Muscle of leg (tissue), 11 donors: ENCODE data around the gene TRAPPC10. TPM values are rescaled to one million over a fixed set of nuclear protein-coding genes. Genes with fewer than 3 reads are reported as not detected.

ENCODE experiments used
- DNase-seq: peaks from one replicate; pipeline ENCODE4 v3.0.0; 2013
- H3K27ac ChIP-seq: one replicate; pipeline ENCODE4 v1.5.1; 2013; ENCODE audit warnings: mild to moderate bottlenecking, low read length, control low read depth
- H3K27me3 ChIP-seq: one replicate; pipeline ENCODE4 v1.6.1; 2013; ENCODE audit warnings: low read length; ENCODE audit not compliant: control insufficient read depth, insufficient read depth
- H3K36me3 ChIP-seq: one replicate; pipeline ENCODE4 v1.6.1; 2013; ENCODE audit warnings: low read length; ENCODE audit not compliant: control insufficient read depth, insufficient read depth
- H3K4me1 ChIP-seq: one replicate; pipeline ENCODE4 v1.6.1; 2013; ENCODE audit warnings: low read length; ENCODE audit not compliant: control insufficient read depth, insufficient read depth
- H3K4me3 ChIP-seq: one replicate; pipeline ENCODE4 v1.5.1; 2013; ENCODE audit warnings: low read length, control low read depth
- H3K9me3 ChIP-seq: replicated peaks from 2 replicates; pipeline ENCODE4 v1.6.1; 2013; ENCODE audit warnings: low read depth, low read length; ENCODE audit not compliant: control insufficient read depth
- WGBS: methylation state at CpG from one replicate; pipeline ENCODE4 v1.1.5; 2013; ENCODE audit warnings: missing lambda C conversion rate; ENCODE audit not compliant: insufficient coverage; 5-methylcytosine and 5-hydroxymethylcytosine counted together
- polyA plus RNA-seq, 8 donors: library from polyadenylated mRNA; unstranded; fragments of 120-200 nt; gene quantifications; one replicate each; pipeline versions ENCODE4 v1.2.1 to v1.2.3, GENCODE V29; 2013; ENCODE audit warnings: inconsistent platforms in 1 of 8, low replicate concordance in 1 of 8; ENCODE audit not compliant: insufficient read length in 8 of 8, insufficient read depth in 1 of 8
- total RNA-seq: library from RNA; stranded (reverse); fragments of 120-200 nt; gene quantifications from one replicate; pipeline ENCODE4 v1.2.4, GENCODE V29; 2013

Gene TRAPPC10
- total and polyA plus RNA-seq, 9 donors = 9.9 to 16.7 (median 12.0) TPM

GRCh38 chr21:44058652-44058964 is 46.5 kb downstream of the TRAPPC10 start:
- WGBS = 77% methylated on average over 9 of the region's 12 CpGs
- peaks cover 34% of the 10 kb centered on the region for H3K36me3 ChIP-seq
- H3K27ac ChIP-seq = no peak overlapping the region
- no peak overlapping the region for H3K4me3 ChIP-seq
- DNase-seq = no peak
- H3K4me1 ChIP-seq = no peaks in the 10 kb centered on the region
- H3K9me3 ChIP-seq = no peaks in the 10 kb centered on the region
- H3K27me3 ChIP-seq = no peaks in the 10 kb centered on the region

GRCh38 chr21:44058981-44059380 is 46.9 kb downstream of the TRAPPC10 start:
- no peak for DNase-seq
- no peak overlapping the region for H3K4me3 ChIP-seq
- no peaks in the 10 kb centered on the region for H3K4me1 ChIP-seq
- H3K9me3 ChIP-seq = no peaks in the 10 kb centered on the region
- WGBS = 81% methylated on average over 7 of the region's 17 CpGs
- no peaks in the 10 kb centered on the region for H3K27me3 ChIP-seq
- peaks cover 34% of the 10 kb centered on the region for H3K36me3 ChIP-seq
- H3K27ac ChIP-seq = no peak overlapping the region

GRCh38 chr21:44059710-44060109 is 47.6 kb downstream of the TRAPPC10 start:
- Histone ChIP-seq H3K4me3 (no peak overlapping the region), H3K27ac (no peak overlapping the region), H3K27me3 (no peaks in the 10 kb centered on the region), H3K4me1 (no peaks in the 10 kb centered on the region), H3K9me3 (no peaks in the 10 kb centered on the region), H3K36me3 (peaks cover 39% of the 10 kb centered on the region)
- WGBS = 100% methylated on average over 1 of the region's 4 CpGs
- no peak for DNase-seq

GRCh38 chr21:44062380-44062779 is 50.3 kb downstream of the TRAPPC10 start:
- whole genome bisulfite sequencing = 83% methylated on average over 4 of the region's 7 CpGs
- Histone ChIP-seq H3K9me3 (no peaks in the 10 kb centered on the region), H3K27me3 (no peaks in the 10 kb centered on the region), H3K36me3 (peaks cover 50% of the 10 kb centered on the region), H3K27ac (no peak overlapping the region), H3K4me1 (no peaks in the 10 kb centered on the region), H3K4me3 (no peak overlapping the region)
- DNase-seq = no peak

GRCh38 chr21:44063151-44063912 is 51.2 kb downstream of the TRAPPC10 start:
- no peaks in the 10 kb centered on the region for H3K27me3 ChIP-seq
- H3K36me3 ChIP-seq = peaks cover 50% of the 10 kb centered on the region
- H3K4me3 ChIP-seq = no peak overlapping the region
- H3K27ac ChIP-seq = no peak overlapping the region
- 79% methylated on average over 16 of the region's 19 CpGs for WGBS
- H3K9me3 ChIP-seq = no peaks in the 10 kb centered on the region
- no peak for DNase-seq
- no peaks in the 10 kb centered on the region for H3K4me1 ChIP-seq

GRCh38 chr21:44064852-44065403 is 52.8 kb downstream of the TRAPPC10 start:
- Histone ChIP-seq H3K4me3 (no peak overlapping the region), H3K9me3 (no peaks in the 10 kb centered on the region), H3K27ac (no peak overlapping the region), H3K27me3 (no peaks in the 10 kb centered on the region), H3K4me1 (no peaks in the 10 kb centered on the region), H3K36me3 (peaks cover 50% of the 10 kb centered on the region)
- 90% methylated on average over 10 of the region's 13 CpGs for WGBS
- DNase-seq = no peak

GRCh38 chr21:44065428-44065827 is 53.3 kb downstream of the TRAPPC10 start:
- peak; percentile 28 for DNase-seq
- H3K27ac ChIP-seq = no peak overlapping the region
- WGBS = 86% methylated on average over 8 of the region's 9 CpGs
- H3K9me3 ChIP-seq = no peaks in the 10 kb centered on the region
- no peaks in the 10 kb centered on the region for H3K27me3 ChIP-seq
- no peak overlapping the region for H3K4me3 ChIP-seq
- no peaks in the 10 kb centered on the region for H3K4me1 ChIP-seq
- H3K36me3 ChIP-seq = peaks cover 47% of the 10 kb centered on the region

GRCh38 chr21:44066116-44066515 is 54.0 kb downstream of the TRAPPC10 start:
- H3K4me1 ChIP-seq = no peaks in the 10 kb centered on the region
- no peak overlapping the region for H3K27ac ChIP-seq
- no peak overlapping the region for H3K4me3 ChIP-seq
- no peaks in the 10 kb centered on the region for H3K27me3 ChIP-seq
- peaks cover 47% of the 10 kb centered on the region for H3K36me3 ChIP-seq
- no peak for DNase-seq
- 90% methylated on average over 6 of the region's 10 CpGs for WGBS
- no peaks in the 10 kb centered on the region for H3K9me3 ChIP-seq

GRCh38 chr21:44067011-44067839 is 55.1 kb downstream of the TRAPPC10 start:
- Histone ChIP-seq H3K27me3 (no peaks in the 10 kb centered on the region), H3K9me3 (no peaks in the 10 kb centered on the region), H3K36me3 (peaks cover 55% of the 10 kb centered on the region), H3K27ac (no peak overlapping the region), H3K4me1 (no peaks in the 10 kb centered on the region), H3K4me3 (no peak overlapping the region)
- DNase-seq = no peak
- 80% methylated on average over 15 of the region's 15 CpGs for WGBS

- no peak overlapping the region for H3K27ac ChIP-seq
Observed at GRCh38 chr21:44070391-44070790, 58.3 kb downstream of the TRAPPC10 start.

More at GRCh38 chr21:44070391-44070790, 58.3 kb downstream of the TRAPPC10 start:
- Histone ChIP-seq H3K27me3 (no peaks in the 10 kb centered on the region), H3K4me3 (no peak overlapping the region), H3K9me3 (no peaks in the 10 kb centered on the region), H3K36me3 (peaks cover 49% of the 10 kb centered on the region), H3K4me1 (no peaks in the 10 kb centered on the region)
- WGBS = 94% methylated on average over 7 of the region's 7 CpGs
- DNase-seq = no peak
